Loucy (cell line): Measurements from ENCODE around the gene GRAMD4.

Source experiments
- CTCF ChIP-seq: fragments of 200-600 bp; sonication (generic); conservative IDR thresholded peaks from 2 replicates; pipeline ENCODE4 v1.5.1; 2014; ENCODE audit warnings: mild to moderate bottlenecking, antibody characterized with exemption, low read length
- EZH2phosphoT487 ChIP-seq: fragments of 200-600 bp; IDR thresholded peaks from 2 replicates; pipeline ENCODE4 v1.6.1; 2018; ENCODE audit warnings: antibody characterized with exemption, mild to moderate bottlenecking, moderate library complexity, borderline replicate concordance

- TF ChIP-seq CTCF, result no peak
- TF ChIP-seq EZH2phosphoT487, result no peak
Observed at GRCh38 chr22:46690146-46690545, 70.0 kb downstream of the GRAMD4 start.
